ENCODE measurements around the gene CHST3. TPM values are rescaled to one million over a fixed set of nuclear protein-coding genes. Genes with fewer than 3 reads are reported as not detected.
A peak's percentile ranks its signal among the peaks of the same experiment; 100 is the strongest.

Gene CHST3
- total RNA-seq, 1 donor from 2014 or later = 1.3 TPM

DNA sequence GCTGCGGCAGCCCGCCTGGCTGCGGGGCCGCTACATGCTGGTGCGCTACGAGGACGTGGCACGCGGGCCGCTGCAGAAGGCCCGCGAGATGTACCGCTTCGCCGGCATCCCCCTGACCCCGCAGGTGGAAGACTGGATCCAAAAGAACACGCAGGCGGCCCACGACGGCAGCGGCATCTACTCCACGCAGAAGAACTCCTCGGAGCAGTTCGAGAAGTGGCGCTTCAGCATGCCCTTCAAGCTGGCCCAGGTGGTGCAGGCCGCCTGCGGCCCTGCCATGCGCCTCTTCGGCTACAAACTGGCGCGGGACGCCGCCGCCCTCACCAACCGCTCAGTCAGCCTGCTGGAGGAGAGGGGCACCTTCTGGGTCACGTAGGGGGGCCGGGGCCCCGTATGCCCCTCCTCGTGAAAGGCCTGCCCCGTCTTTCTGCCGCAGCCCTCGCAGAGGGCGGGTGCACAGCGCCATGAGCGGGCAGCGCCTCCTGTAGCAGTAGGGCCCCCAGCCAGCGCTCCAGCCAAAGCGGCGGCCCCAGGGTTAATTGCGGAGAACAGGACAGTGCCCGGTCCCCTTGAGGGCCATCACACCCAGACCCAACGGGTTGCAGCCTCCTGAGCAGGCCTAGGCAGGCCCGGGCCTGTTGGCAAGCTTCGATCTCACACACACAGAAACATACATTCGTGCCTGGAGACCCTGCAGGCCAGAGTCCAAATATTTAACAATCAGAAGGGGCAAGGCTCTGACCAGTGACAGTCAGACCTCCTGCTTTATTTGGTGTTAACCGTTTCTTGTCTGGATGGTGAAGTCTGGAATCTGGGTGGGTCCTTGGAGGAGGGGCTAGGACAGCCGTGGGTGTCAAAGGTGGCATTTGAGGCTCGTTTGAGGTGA lies 44.1 kb downstream of the CHST3 start:
- DNase-seq (ENCODE audit: low spot score) = no peak
- ATAC-seq = no peak

DNA sequence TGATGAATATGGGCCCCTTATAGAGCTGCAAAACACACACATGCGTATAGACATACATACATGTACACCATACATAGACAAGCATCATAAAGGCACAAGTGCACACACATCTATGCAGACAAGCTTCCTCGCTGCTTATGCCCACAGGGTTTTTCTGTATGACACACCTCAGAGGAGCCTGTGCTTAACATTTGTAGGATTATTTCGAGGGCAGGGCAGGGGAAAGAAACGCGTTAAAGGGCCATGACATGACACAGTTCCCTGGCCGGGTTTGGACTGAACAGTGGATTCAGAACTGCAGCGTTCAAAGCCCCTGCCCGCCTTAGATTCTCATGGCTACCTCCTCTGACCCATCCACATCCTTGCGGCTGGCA lies 44.8 kb downstream of the CHST3 start:
- ATAC-seq (no peak), DNase-seq (ENCODE audit: low spot score) (no peak)

DNA sequence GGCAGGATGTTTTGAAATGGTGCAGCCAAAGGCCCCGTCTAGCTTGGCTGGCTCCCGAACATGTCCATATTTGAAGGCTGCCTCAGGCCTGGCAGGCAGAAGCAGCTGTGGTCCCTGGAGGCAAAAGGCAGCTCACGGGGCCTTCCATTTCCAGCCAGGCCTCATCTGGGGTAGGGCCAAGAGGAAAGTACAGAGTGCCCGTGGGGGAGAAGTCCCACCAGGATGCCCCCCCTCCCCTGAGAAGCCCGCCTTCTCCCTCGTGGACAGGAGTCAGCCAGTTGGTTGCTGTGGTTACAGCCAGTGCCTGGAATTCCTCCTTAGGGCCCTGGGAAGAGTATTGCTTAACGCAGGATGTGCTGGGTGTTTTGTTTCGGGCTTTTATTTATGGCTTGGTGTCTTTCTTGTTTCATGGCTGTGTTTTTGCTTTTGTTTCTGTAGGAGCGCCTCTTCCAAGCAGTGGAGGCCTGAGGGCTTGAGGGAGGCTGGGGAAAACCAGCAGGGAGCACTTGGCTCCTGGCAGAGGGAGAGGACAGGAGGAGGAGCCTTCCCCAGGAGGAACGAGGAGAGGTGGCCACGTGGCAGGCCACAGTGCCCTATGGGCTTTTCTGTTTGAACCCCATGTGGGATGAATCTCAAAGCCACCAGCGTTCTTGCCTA lies 45.4 kb downstream of the CHST3 start:
- ATAC-seq = peak; percentile 60
- DNase-seq (ENCODE audit: low spot score) = peak; percentile 54

- ATAC-seq = no peak
- DNase-seq (ENCODE audit: low spot score) = no peak
Observed at GRCh38 chr10:72010234-72010973, 46.2 kb downstream of the CHST3 start.

- no peak for ATAC-seq
- no peak for DNase-seq (ENCODE audit: low spot score)
Observed at GRCh38 chr10:72011016-72011415, 46.8 kb downstream of the CHST3 start.

- DNase-seq (ENCODE audit: low spot score) (no peak), ATAC-seq (no peak)
Observed at GRCh38 chr10:72011468-72011867, 47.3 kb downstream of the CHST3 start.

DNA sequence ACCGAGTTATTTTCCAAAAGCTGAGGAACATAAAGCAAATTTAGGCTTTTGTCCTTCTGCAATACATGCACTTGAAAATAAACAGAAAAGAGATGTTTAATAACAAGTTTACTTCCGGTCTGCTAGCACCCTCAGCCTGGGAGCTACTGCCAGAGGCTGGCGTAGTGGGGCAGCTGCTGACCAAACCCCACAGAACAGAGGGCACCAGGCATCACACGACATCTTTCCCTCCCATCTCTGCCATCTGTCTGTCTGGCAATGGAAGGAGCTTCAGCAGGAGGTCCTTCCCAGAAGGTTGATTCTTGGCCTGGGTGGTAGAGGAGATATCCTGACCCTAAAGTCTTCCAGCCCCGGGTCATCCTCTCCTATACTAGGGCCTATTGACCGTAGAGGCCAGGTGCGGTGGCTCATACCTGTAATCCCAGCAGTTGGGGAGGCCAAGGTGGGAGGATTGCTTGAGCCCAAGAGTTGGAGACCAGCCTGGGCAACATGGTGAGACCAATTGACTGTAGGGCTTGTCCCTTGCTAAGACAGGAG lies 47.8 kb downstream of the CHST3 start:
- DNase-seq (ENCODE audit: low spot score) (no peak), ATAC-seq (no peak)

DNA sequence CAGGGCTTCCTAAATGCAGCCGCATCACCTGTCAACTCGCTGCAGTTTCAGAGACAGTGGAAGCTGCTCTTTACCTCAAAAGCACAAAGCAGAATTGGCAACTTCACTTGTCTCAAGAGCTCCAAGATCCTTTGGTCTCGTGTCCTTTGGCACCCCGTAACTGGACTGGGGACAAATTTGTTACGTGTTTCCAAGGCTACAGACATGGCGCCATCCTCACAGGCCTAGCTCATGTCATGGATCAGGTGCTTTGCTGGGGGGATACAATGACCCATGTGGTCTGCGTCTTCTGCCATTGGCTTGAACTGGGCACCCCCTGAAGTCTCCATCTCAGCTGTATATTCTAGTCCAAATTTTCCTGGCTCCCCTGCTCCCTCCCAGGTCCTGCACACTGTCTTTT lies 48.6 kb downstream of the CHST3 start:
- ATAC-seq = no peak
- no peak for DNase-seq (ENCODE audit: low spot score)

GRCh38 chr10:72013202-72013945 lies 49.2 kb downstream of the CHST3 start:
- ATAC-seq = no peak
- DNase-seq (ENCODE audit: low spot score) = no peak

DNA sequence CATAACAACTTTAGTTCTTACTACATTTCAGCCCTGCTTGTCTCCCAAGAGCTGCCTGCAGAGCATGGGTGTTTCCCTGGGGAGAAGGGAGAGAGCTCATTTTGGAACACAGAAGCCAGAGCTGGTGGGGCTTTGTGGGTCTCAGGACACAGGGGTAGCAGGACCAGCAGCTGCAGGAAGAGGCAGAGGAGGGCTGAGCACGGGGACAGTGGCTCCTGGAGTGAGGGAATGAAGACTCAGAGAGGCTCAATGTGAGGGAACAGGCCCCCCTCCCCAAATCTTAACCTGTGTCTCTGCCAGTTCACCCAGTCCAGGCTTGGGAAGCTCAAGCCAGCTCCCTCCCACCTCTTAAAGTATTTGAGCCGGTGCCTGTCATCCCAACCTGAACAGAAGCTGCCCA lies 50.0 kb downstream of the CHST3 start:
- no peak for ATAC-seq
- no peak for DNase-seq (ENCODE audit: low spot score)

- ATAC-seq = no peak
- no peak for DNase-seq (ENCODE audit: low spot score)
Observed at GRCh38 chr10:72014785-72015480, 50.7 kb downstream of the CHST3 start.

- no peak for DNase-seq (ENCODE audit: low spot score)
- no peak for ATAC-seq
Observed at GRCh38 chr10:72015841-72016240, 51.6 kb downstream of the CHST3 start.

- ATAC-seq = no peak
- no peak for DNase-seq (ENCODE audit: low spot score)
Observed at GRCh38 chr10:72016608-72017300, 52.6 kb downstream of the CHST3 start.

GRCh38 chr10:72019085-72019876 lies 55.1 kb downstream of the CHST3 start:
- DNase-seq (ENCODE audit: low spot score) = no peak
- no peak for ATAC-seq

DNA sequence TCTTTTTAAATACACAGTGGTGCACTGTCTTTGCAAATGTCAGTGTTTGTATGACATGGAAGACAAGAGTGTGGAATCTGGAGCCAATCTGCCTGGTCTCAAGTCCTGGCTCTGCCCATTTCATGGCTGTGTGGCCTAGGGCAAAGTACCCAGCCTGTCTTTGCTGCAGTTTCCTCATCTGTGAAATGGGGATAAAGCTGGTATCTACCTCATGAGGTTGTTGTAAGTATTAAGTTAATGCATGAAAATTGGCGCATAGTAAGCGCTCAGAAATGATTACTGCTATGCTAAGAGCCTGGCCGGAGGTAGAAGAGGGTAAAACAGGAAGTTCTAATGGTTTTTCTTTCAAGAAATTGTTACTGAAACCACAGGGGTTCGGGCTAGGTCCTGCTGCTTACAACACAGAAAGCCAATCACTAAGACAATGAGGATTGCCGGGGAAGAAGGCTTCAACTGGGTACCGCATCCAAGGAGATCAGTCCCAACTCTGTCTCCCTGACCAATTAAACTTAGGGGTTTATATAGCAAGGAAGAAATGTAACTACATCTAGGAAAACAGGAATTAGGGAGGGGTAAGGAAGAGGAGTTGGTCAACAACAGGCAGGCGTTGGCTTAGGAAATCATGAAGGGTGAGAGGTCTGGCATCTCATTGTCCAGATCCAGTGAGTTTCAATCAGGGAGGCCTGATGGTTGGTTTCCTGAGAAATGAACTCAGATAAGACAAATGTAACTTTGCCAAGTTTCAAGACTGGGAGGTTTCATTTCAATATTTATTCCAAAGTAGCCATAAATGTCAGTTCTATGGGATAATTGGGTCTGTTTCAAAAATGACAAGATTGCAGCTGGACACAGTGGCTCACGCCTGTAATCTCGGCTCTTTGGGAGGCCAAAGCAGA lies 57.0 kb downstream of the CHST3 start:
- DNase-seq (ENCODE audit: low spot score) (no peak), ATAC-seq (peak; percentile 31)

DNA sequence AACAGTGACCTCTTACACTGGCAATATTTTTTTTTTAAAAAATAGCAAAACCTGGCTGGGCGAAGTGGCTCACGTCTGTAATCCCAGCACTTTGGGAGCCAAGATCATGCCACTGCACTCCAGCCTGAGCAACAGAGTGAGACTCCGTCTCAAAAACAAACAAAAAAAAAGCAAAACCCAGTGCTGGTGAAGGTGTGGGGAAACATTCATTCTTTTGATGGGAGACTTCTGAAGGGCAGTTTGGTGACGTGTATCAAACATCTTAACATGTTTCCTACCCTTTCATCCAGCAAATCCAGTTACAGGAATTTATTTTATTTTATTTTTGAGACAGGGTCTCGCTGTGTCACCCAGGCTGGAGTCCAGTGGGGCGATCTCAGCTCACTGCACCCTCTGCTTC lies 58.0 kb downstream of the CHST3 start:
- no peak for ATAC-seq
- no peak for DNase-seq (ENCODE audit: low spot score)

DNA sequence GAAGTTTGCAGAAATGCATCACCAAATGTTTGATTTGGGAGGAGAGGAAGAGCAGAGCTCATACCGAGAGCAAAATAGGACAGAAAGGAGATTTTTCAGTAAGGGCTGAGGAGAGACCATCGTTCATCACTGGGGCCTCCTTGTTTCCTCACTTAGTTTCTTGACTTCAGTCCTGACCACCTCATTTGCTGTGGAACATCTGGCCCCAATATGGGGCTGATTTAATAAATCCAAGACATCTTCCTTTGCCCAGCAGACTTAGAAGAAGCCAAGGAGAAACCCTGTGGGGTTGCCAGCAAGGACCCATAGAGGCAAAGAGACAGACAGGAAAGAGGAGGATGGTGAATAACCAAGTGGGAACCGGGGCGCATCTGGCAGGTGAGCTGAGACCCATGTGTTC lies 60.4 kb downstream of the CHST3 start:
- DNase-seq (ENCODE audit: low spot score) = no peak
- no peak for ATAC-seq

DNA sequence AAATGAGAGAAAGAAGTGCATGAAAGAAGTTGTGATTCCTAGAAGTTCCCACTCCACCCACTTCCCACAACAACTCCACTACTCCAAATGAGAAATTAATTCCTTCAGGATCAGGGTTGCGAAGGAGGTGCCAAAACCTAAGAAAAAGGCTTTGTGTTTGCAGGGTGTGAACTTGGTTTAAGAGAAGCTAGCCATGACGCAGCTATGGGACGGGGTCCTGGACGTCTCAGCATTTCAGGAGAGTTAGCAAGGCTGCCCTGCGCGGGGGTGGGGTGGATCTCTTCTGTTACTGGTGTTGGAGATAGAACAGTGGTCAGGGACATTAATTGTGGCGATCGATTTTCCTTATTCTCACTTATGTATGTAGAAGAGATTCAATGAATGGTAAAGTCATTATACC lies 61.2 kb downstream of the CHST3 start:
- DNase-seq (ENCODE audit: low spot score) = no peak

More for the DNA sequence above, 61.2 kb downstream of the CHST3 start:
- no peak for ATAC-seq
